Measurements from ENCODE around the gene TMCC3. TPM values are rescaled to one million over a fixed set of nuclear protein-coding genes. Genes with fewer than 3 reads are reported as not detected.

The TMCC3 gene
- polyA plus RNA-seq, 1 donor from 2014 or later: 1.9 TPM

- H3K9me2 ChIP-seq (ENCODE audit: insufficient read depth, low read length): no peaks in the 10 kb centered on the region
- no peaks in the 10 kb centered on the region for H3F3A ChIP-seq (ENCODE audit: insufficient read depth, low read length, poor library complexity, severe bottlenecking)
- no peak overlapping the region for H3K4me2 ChIP-seq (ENCODE audit: low read length)
- no peaks in the 10 kb centered on the region for H3K27me3 ChIP-seq (ENCODE audit: insufficient read depth, low read depth, low read length)
- no peak overlapping the region for H3K9ac ChIP-seq (ENCODE audit: low read length)
- H3K79me2 ChIP-seq (replicated peaks; ENCODE audit: insufficient read depth, low read length): no peaks in the 10 kb centered on the region
- H4K20me1 ChIP-seq (ENCODE audit: insufficient read depth): no peaks in the 10 kb centered on the region
- no peaks in the 10 kb centered on the region for H3K9me3 ChIP-seq (ENCODE audit: low read length)
- no peak overlapping the region for H2AFZ ChIP-seq (ENCODE audit: low read depth, low read length)
- TF ChIP-seq RAD21 (conservative IDR thresholded peaks at IDR 0.05) (no peak), CTCF (IDR thresholded peaks at IDR 0.05; ENCODE audit: poor library complexity, severe bottlenecking) (no peak), EZH2 (IDR thresholded peaks at IDR 0.05; ENCODE audit: borderline replicate concordance, insufficient read depth, low read length, poor library complexity, severe bottlenecking) (no peak), REST (IDR thresholded peaks at IDR 0.05; ENCODE audit: borderline replicate concordance) (no peak), POLR2AphosphoS5 (IDR thresholded peaks at IDR 0.05) (no peak), MXI1 (conservative IDR thresholded peaks at IDR 0.05; ENCODE audit: poor library complexity, severe bottlenecking) (no peak), EP300 (conservative IDR thresholded peaks at IDR 0.05; ENCODE audit: poor library complexity, severe bottlenecking) (no peak), SMC3 (conservative IDR thresholded peaks at IDR 0.05; ENCODE audit: poor library complexity) (no peak), TAF1 (IDR thresholded peaks at IDR 0.05; ENCODE audit: low read depth) (no peak)
- H3K36me3 ChIP-seq (ENCODE audit: insufficient read depth, low read length): no peaks in the 10 kb centered on the region
- H3K4me3 ChIP-seq (ENCODE audit: low read length): no peak overlapping the region
- H3K27ac ChIP-seq (ENCODE audit: low read length): no peak overlapping the region
These were observed 39.3 kb upstream of the TMCC3 start for GRCh38 chr12:94689646-94690036.

GRCh38 chr12:94689002-94689645 lies 38.8 kb upstream of the TMCC3 start:
- Histone ChIP-seq H2AFZ (ENCODE audit: low read depth, low read length) (no peak overlapping the region), H3K79me2 (replicated peaks; ENCODE audit: insufficient read depth, low read length) (no peaks in the 10 kb centered on the region), H3K9me2 (ENCODE audit: insufficient read depth, low read length) (no peaks in the 10 kb centered on the region), H3F3A (ENCODE audit: insufficient read depth, low read length, poor library complexity, severe bottlenecking) (no peaks in the 10 kb centered on the region), H3K9me3 (ENCODE audit: low read length) (no peaks in the 10 kb centered on the region), H4K20me1 (ENCODE audit: insufficient read depth) (no peaks in the 10 kb centered on the region), H3K36me3 (ENCODE audit: insufficient read depth, low read length) (no peaks in the 10 kb centered on the region), H3K9ac (ENCODE audit: low read length) (no peak overlapping the region), H3K4me2 (ENCODE audit: low read length) (no peak overlapping the region), H3K27me3 (ENCODE audit: insufficient read depth, low read depth, low read length) (no peaks in the 10 kb centered on the region), H3K27ac (ENCODE audit: low read length) (no peak overlapping the region), H3K4me3 (ENCODE audit: low read length) (no peak overlapping the region)
- TF ChIP-seq EP300 (conservative IDR thresholded peaks at IDR 0.05; ENCODE audit: poor library complexity, severe bottlenecking) (no peak), RAD21 (conservative IDR thresholded peaks at IDR 0.05) (no peak), EZH2 (IDR thresholded peaks at IDR 0.05; ENCODE audit: borderline replicate concordance, insufficient read depth, low read length, poor library complexity, severe bottlenecking) (no peak), REST (IDR thresholded peaks at IDR 0.05; ENCODE audit: borderline replicate concordance) (no peak), CTCF (IDR thresholded peaks at IDR 0.05; ENCODE audit: poor library complexity, severe bottlenecking) (no peak), TAF1 (IDR thresholded peaks at IDR 0.05; ENCODE audit: low read depth) (no peak), POLR2AphosphoS5 (IDR thresholded peaks at IDR 0.05) (no peak), SMC3 (conservative IDR thresholded peaks at IDR 0.05; ENCODE audit: poor library complexity) (no peak), MXI1 (conservative IDR thresholded peaks at IDR 0.05; ENCODE audit: poor library complexity, severe bottlenecking) (no peak)

Data from neural cell (in vitro differentiated cells).